H1 (cell line): ENCODE results near the gene PTF1A. TPM values are rescaled to one million over a fixed set of nuclear protein-coding genes. Genes with fewer than 3 reads are reported as not detected.
A peak's percentile ranks its signal among the peaks of the same experiment; 100 is the strongest.

ENCODE experiments used
- CTCF ChIA-PET: fragments of 300-600 bp; sonication (Branson Sonifier 250); formaldehyde crosslinking; loops from one replicate; lab custom pipeline; 2021; ENCODE audit not compliant: partially characterized antibody; lab: Charles Lee
- POLR2A ChIA-PET: fragments of 300-600 bp; sonication (Branson Sonifier 250); formaldehyde crosslinking; loops from one replicate; lab custom pipeline; 2021; ENCODE audit warnings: inconsistent platforms; ENCODE audit not compliant: partially characterized antibody; lab: Charles Lee
- DNase-seq, 2 experiments: peaks; one replicate each; pipeline versions ENCODE4 v3.0.0 to v3.0.0-alpha.2; 2010 to 2022; ENCODE audit warnings: low spot score in 2 of 2, low read depth in 1 of 2, mixed read lengths in 1 of 2
- FAIRE-seq: peaks from 2 replicates; lab custom pipeline; 2011; peaks lifted over from hg19 to GRCh38; lab: Jason Lieb, UNC
- H2AFZ ChIP-seq: 2 replicates; pipeline ENCODE4 v1.8.1; 2012; ENCODE audit warnings: low read length, inconsistent platforms
- H2AK5ac ChIP-seq: 2 replicates; pipeline ENCODE4 v1.6.1; 2013; ENCODE audit warnings: low read depth, low read length
- H2BK120ac ChIP-seq: replicated peaks from 2 replicates; pipeline ENCODE3; 2013; ENCODE audit warnings: low read depth, low read length, inconsistent platforms
- H2BK12ac ChIP-seq: 2 replicates; pipeline ENCODE4 v1.6.1; 2013; ENCODE audit warnings: low read depth, low read length
- H2BK15ac ChIP-seq: 2 replicates; pipeline ENCODE4 v1.6.1; 2013; ENCODE audit warnings: low read length
- H2BK20ac ChIP-seq: 2 replicates; pipeline ENCODE4 v1.6.1; 2013; ENCODE audit warnings: low read length
- H2BK5ac ChIP-seq: 2 replicates; pipeline ENCODE4 v1.6.1; 2013; ENCODE audit warnings: low read depth, low read length
- H3K14ac ChIP-seq: 2 replicates; pipeline ENCODE4 v1.6.1; 2013; ENCODE audit warnings: inconsistent platforms; ENCODE audit not compliant: insufficient read length
- H3K18ac ChIP-seq: 2 replicates; pipeline ENCODE4 v1.6.1; 2013; ENCODE audit warnings: low read length; ENCODE audit errors: extremely low read depth
- H3K23ac ChIP-seq: 2 replicates; pipeline ENCODE4 v1.6.1; 2013; ENCODE audit warnings: inconsistent platforms; ENCODE audit not compliant: insufficient read length
- H3K23me2 ChIP-seq: 2 replicates; pipeline ENCODE4 v1.6.1; 2013; ENCODE audit warnings: low read depth, low read length
- H3K27ac ChIP-seq: 2 replicates; pipeline ENCODE4 v1.6.1; 2011; ENCODE audit warnings: low read depth, low read length, inconsistent platforms
- H3K27me3 ChIP-seq, 4 experiments: replicated peaks in 1 of 4; 1 replicate in 1 of 4; 2 replicates in 3 of 4; pipeline versions ENCODE4 v1.6.1 to v1.8.1; 2011 to 2013; ENCODE audit warnings: low read length in 3 of 4, mild to moderate bottlenecking in 3 of 4, inconsistent platforms in 2 of 4, mixed read lengths in 2 of 4, moderate library complexity in 1 of 4; ENCODE audit not compliant: control insufficient read depth in 3 of 4, insufficient read depth in 3 of 4; ENCODE audit errors: extremely low read depth in 1 of 4
- H3K36me3 ChIP-seq, 4 experiments: 2 replicates each; pipeline versions ENCODE4 v1.6.1 to v1.8.1; 2011 to 2013; ENCODE audit warnings: mild to moderate bottlenecking in 4 of 4, low read length in 3 of 4, moderate library complexity in 2 of 4, control low read depth in 1 of 4, inconsistent platforms in 1 of 4; ENCODE audit not compliant: insufficient read depth in 4 of 4, control insufficient read depth in 2 of 4
- H3K4ac ChIP-seq: replicated peaks from 2 replicates; pipeline ENCODE3; 2013; ENCODE audit warnings: low read length, low read depth, mixed read lengths, inconsistent platforms; ENCODE audit not compliant: insufficient read length
- H3K4me1 ChIP-seq, 4 experiments: replicated peaks in 1 of 4; 1 replicate in 1 of 4; 2 replicates in 3 of 4; pipeline versions ENCODE4 v1.6.1 to v1.8.1; 2011 to 2013; ENCODE audit warnings: low read length in 3 of 4, inconsistent platforms in 2 of 4, mixed read lengths in 1 of 4; ENCODE audit not compliant: insufficient read depth in 4 of 4, control insufficient read depth in 3 of 4
- H3K4me2 ChIP-seq, 2 experiments: 2 replicates each; pipeline versions ENCODE4 v1.6.1 to v1.8.1; 2011 to 2013; ENCODE audit warnings: low read depth in 2 of 2, low read length in 2 of 2, control low read depth in 1 of 2, inconsistent platforms in 1 of 2, mild to moderate bottlenecking in 1 of 2; ENCODE audit not compliant: insufficient read depth in 1 of 2
- H3K4me3 ChIP-seq, 4 experiments: fragments of 200-600, 300-600 bp in 1 of 4; sonication (generic), shearing (Covaris generic), sonication (Bioruptor Twin) in 1 of 4; 2 replicates each; pipeline versions ENCODE4 v1.5.1 to v1.8.1; 2011 to 2016; ENCODE audit warnings: low read length in 4 of 4, low read depth in 3 of 4, control low read depth in 2 of 4, inconsistent platforms in 2 of 4, mild to moderate bottlenecking in 2 of 4, mixed read lengths in 1 of 4, moderate library complexity in 1 of 4; ENCODE audit not compliant: insufficient read depth in 2 of 4; ENCODE audit errors: extremely low read depth in 1 of 4
- H3K56ac ChIP-seq: replicated peaks from 2 replicates; pipeline ENCODE3; 2013; ENCODE audit warnings: low read depth, mild to moderate bottlenecking, mixed read lengths, low read length, inconsistent platforms; ENCODE audit not compliant: insufficient read length
- H3K79me1 ChIP-seq: 2 replicates; pipeline ENCODE4 v1.6.1; 2013; ENCODE audit warnings: low read depth, low read length, control low read depth
- H3K79me2 ChIP-seq, 2 experiments: 2 replicates each; pipeline versions ENCODE4 v1.6.1 to v1.8.1; 2012 to 2013; ENCODE audit warnings: low read length in 2 of 2, mild to moderate bottlenecking in 2 of 2, inconsistent platforms in 1 of 2; ENCODE audit not compliant: insufficient read depth in 2 of 2, control insufficient read depth in 1 of 2
- H3K9ac ChIP-seq, 4 experiments: replicated peaks in 1 of 4; 1 replicate in 1 of 4; 2 replicates in 3 of 4; pipeline versions ENCODE4 v1.6.1 to v1.8.1; 2011 to 2013; ENCODE audit warnings: low read depth in 3 of 4, low read length in 3 of 4, control low read depth in 2 of 4, mild to moderate bottlenecking in 2 of 4, moderate library complexity in 2 of 4, inconsistent platforms in 1 of 4; ENCODE audit errors: extremely low read depth in 1 of 4
- H3K9me3 ChIP-seq, 2 experiments: 2 replicates each; pipeline versions ENCODE4 v1.6.1 to v1.8.1; 2012 to 2013; ENCODE audit warnings: mild to moderate bottlenecking in 2 of 2, moderate library complexity in 2 of 2, control low read depth in 1 of 2, inconsistent platforms in 1 of 2, low read depth in 1 of 2, low read length in 1 of 2, mixed read lengths in 1 of 2; ENCODE audit not compliant: insufficient read depth in 2 of 2
- H4K20me1 ChIP-seq, 2 experiments: replicated peaks in 1 of 2; 2 replicates each; pipeline versions ENCODE3 to v1.8.1; 2011 to 2013; ENCODE audit warnings: inconsistent platforms in 2 of 2, low read length in 2 of 2, mild to moderate bottlenecking in 1 of 2; ENCODE audit not compliant: insufficient read depth in 2 of 2, control insufficient read depth in 1 of 2
- H4K5ac ChIP-seq: 2 replicates; pipeline ENCODE4 v1.6.1; 2013; ENCODE audit warnings: low read length, low read depth, mixed read lengths, inconsistent platforms; ENCODE audit not compliant: insufficient read length
- H4K8ac ChIP-seq: 2 replicates; pipeline ENCODE4 v1.8.0; 2013; ENCODE audit warnings: mild to moderate bottlenecking, moderate library complexity, low read length, inconsistent platforms; ENCODE audit not compliant: insufficient read depth; ENCODE audit errors: extremely low read depth
- H4K91ac ChIP-seq: replicated peaks from 2 replicates; pipeline ENCODE3; 2013; ENCODE audit warnings: low read length, mixed read lengths, inconsistent platforms; ENCODE audit not compliant: insufficient read length
- E2F6 ChIP-seq: IDR thresholded peaks from 2 replicates; pipeline ENCODE4 v1.6.1; 2012; ENCODE audit warnings: inconsistent platforms
- HDAC2 ChIP-seq, 2 experiments: fragments of 300-600 bp in 1 of 2; sonication (generic) in 1 of 2; IDR thresholded peaks; 2 replicates each; pipeline ENCODE4 v1.6.1; 2011 to 2012; ENCODE audit warnings: low read depth in 2 of 2, low read length in 2 of 2, mild to moderate bottlenecking in 2 of 2, moderate library complexity in 2 of 2, borderline replicate concordance in 1 of 2, inconsistent platforms in 1 of 2
- KDM1A ChIP-seq: fragments of 200-600, 300-600 bp; sonication (generic); IDR thresholded peaks from 2 replicates; pipeline ENCODE4 v1.7.1; 2016; ENCODE audit warnings: mild to moderate bottlenecking, low read length, borderline replicate concordance
- SAP30 ChIP-seq: fragments of 300-600 bp; sonication (generic); IDR thresholded peaks from 2 replicates; pipeline ENCODE4 v1.7.1; 2012; ENCODE audit warnings: low read length, moderate library complexity, mild to moderate bottlenecking, inconsistent platforms; ENCODE audit not compliant: insufficient read depth, insufficient replicate concordance
- SP4 ChIP-seq: IDR thresholded peaks from 2 replicates; pipeline ENCODE4 v1.6.1; 2012; ENCODE audit warnings: low read length, inconsistent platforms
- WGBS, 2 experiments: shearing (Covaris generic) in 1 of 2; methylation state at CpG; one replicate each; pipeline versions ENCODE4 v1.1.6 to v1.1.7; 2013 to 2015; ENCODE audit warnings: low lambda C conversion rate in 2 of 2, mixed read lengths in 2 of 2, inconsistent platforms in 1 of 2, low coverage in 1 of 2, missing lambda C conversion rate in 1 of 2; ENCODE audit not compliant: insufficient replicate concordance in 2 of 2, insufficient coverage in 1 of 2, insufficient read length in 1 of 2; ENCODE audit errors: extremely low coverage in 1 of 2, missing lambda C conversion rate in 1 of 2; 5-methylcytosine and 5-hydroxymethylcytosine counted together
- polyA plus RNA-seq, 7 experiments: library from polyadenylated mRNA; depleted of rRNA in 3 of 7; stranded (reverse) in 5 of 7; unstranded in 2 of 7; fragments of >200 nt in 5 of 7; fragments of 200-250 nt in 2 of 7; gene quantifications; 1 replicate in 5 of 7; 2 replicates in 1 of 7; 4 replicates in 1 of 7; pipeline versions ENCODE4 v1.2.1 to v1.2.3, GENCODE V29; 2011 to 2013; ENCODE audit warnings: missing spikeins in 2 of 7, mixed read lengths in 2 of 7
- total RNA-seq: library from RNA; stranded (reverse); fragmentation: NEBNext Ultra II Directional; extraction: Animal tissue kit (Norgen Biotek cat#: 25700); gene quantifications from 2 replicates; pipeline ENCODE4 v1.2.1, GENCODE V29; 2021
- TF ChIP-seq, protein P1 (sequence below), 3 experiments: IDR thresholded peaks; 1 replicate in 2 of 3; 2 replicates in 1 of 3; pipeline versions ENCODE4 v1.5.1 to v1.6.1; 2011; ENCODE audit warnings: low read length in 3 of 3, mild to moderate bottlenecking in 3 of 3, inconsistent platforms in 2 of 3, low read depth in 1 of 3, moderate library complexity in 1 of 3; ENCODE audit not compliant: insufficient read depth in 1 of 3; ENCODE audit errors: control extremely low read depth in 1 of 3

Gene PTF1A
- total and polyA plus RNA-seq, 2 of the 8 experiments (the other 6 are each of a cell fraction or from before 2014, with no cell fraction given) = not detected

DNA sequence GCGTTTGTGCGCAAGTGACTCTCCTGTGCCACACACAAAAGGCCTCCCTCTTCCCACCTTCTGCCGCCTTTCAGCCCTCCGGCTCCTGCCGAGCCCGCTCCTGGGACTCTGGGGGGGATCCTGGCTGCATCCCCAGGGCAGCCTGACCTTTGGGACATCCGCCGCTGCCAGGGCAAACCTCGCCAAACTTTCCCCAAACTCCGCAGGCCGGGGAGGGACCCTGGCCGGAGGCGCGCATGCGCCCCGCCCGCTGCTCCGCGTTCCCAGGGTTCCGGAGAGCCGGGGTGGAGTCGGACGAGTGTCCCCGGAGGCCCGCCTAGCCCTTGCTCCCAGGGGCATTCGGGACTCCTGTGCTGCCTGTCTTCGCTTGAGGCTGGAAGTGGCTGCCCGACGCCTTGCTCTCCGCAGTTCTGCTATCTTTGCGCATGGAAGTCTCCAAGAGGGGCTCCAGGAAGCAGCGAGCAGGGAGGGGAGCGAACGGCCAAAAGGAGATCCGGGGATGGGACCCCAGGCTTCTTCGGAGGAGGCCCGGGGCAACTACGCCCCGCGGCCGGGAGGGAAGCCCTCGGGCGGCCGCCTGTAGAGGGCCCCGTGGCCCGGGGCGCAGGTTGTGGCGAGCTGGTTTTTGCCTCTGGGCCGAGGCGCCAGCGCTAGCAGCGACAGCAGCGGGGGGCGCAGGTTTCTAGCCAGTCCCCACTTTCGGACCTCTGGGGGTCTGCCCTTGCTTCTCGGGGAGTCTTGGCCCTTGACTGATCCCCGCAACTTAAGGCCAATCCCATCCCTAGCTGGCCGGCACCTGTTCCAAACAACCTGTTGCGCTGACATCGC is 7.0 kb downstream of the PTF1A start:
- Histone ChIP-seq H3K36me3 (peaks cover 0 to 13% (median 0%) of the 10 kb centered on the region in 4 experiments; a peak in 1 of 8 replicates), H3K14ac (no peak overlapping the region), H3K23ac (no peak overlapping the region), H3K23me2 (peaks cover 5% of the 10 kb centered on the region; the same call in 1 of the 2 replicates), H3K27me3 (peaks cover 97 to 100% (median 100%) of the 10 kb centered on the region in 4 experiments), H3K4me1 (peaks cover 3 to 27% (median 11%) of the 10 kb centered on the region in 4 experiments), H2BK12ac (no peak overlapping the region), H2BK5ac (no peak overlapping the region), H3K4me2 (peak overlapping the region; percentile 82 to 91), H3K9ac (no peak overlapping the region), H3K4ac (no peak overlapping the region), H3K4me3 (peak overlapping the region; percentile 34 to 61 (median 41)), H3K56ac (no peak overlapping the region), H2AK5ac (no peak overlapping the region), H3K18ac (0 out of 2 replicates have a peak overlapping the region, but pooled peaks have one; percentile 41), H2BK120ac (no peak overlapping the region), H3K79me1 (no peaks in the 10 kb centered on the region), H3K27ac (no peak overlapping the region), H3K79me2 (no peaks in the 10 kb centered on the region), H2BK20ac (no peak overlapping the region), H2AFZ (no peak overlapping the region; the same call in 1 of the 2 replicates), H4K8ac (no peak overlapping the region), H3K9me3 (no peaks in the 10 kb centered on the region), H4K91ac (no peak overlapping the region), H4K5ac (no peak overlapping the region), H2BK15ac (no peak overlapping the region; the same call in 1 of the 2 replicates), H4K20me1 (peaks cover 24 to 36% of the 10 kb centered on the region in 2 experiments)
- no peak for FAIRE-seq
- peak in 1 of 2 experiments; percentile 89 for DNase-seq
- ChIA-PET POLR2A (interaction anchor here (1.3 kb wide), 1 partner anchor 9 kb away, joined by 3 read pairs; no protein-coding TSS in a partner anchor), CTCF (interaction anchor here (0.8 to 3.9 kb wide), 5 partner anchors 9 to 94 kb away, joined by 3 to 16 read pairs (median 7); no protein-coding TSS in a partner anchor)
- WGBS, 2 experiments = 1% methylated on average over 56 of the region's 60 CpGs; no CpG with 5 or more reads in 1 of the 2 experiments
- no peak for TF ChIP-seq SAP30
- no peak for TF ChIP-seq KDM1A
- 0 out of 2 replicates have a peak, but pooled peaks have one; percentile 16 for TF ChIP-seq SP4
- TF ChIP-seq HDAC2 (IDR thresholded peaks at IDR 0.05; ENCODE audit: borderline replicate concordance in 1 of 2, low read depth in 2 of 2, low read length in 2 of 2) = no peak
- TF ChIP-seq, protein P1, sequence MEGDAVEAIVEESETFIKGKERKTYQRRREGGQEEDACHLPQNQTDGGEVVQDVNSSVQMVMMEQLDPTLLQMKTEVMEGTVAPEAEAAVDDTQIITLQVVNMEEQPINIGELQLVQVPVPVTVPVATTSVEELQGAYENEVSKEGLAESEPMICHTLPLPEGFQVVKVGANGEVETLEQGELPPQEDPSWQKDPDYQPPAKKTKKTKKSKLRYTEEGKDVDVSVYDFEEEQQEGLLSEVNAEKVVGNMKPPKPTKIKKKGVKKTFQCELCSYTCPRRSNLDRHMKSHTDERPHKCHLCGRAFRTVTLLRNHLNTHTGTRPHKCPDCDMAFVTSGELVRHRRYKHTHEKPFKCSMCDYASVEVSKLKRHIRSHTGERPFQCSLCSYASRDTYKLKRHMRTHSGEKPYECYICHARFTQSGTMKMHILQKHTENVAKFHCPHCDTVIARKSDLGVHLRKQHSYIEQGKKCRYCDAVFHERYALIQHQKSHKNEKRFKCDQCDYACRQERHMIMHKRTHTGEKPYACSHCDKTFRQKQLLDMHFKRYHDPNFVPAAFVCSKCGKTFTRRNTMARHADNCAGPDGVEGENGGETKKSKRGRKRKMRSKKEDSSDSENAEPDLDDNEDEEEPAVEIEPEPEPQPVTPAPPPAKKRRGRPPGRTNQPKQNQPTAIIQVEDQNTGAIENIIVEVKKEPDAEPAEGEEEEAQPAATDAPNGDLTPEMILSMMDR (IDR thresholded peaks at IDR 0.05; ENCODE audit: control extremely low read depth in 1 of 3, insufficient read depth in 1 of 3, low read depth in 1 of 3, low read length in 3 of 3) = no peak
- no peak; the same call in 1 of the 2 replicates for TF ChIP-seq E2F6
